Ammon's horn (tissue), 1 donor: Measurements from ENCODE around the gene C10orf105.
A peak's percentile ranks its signal among the peaks of the same experiment; 100 is the strongest.

Source experiments
- DNase-seq: peaks from one replicate; pipeline ENCODE4 v3.0.0-alpha.2; 2016; ENCODE audit warnings: low spot score

C10orf105 gene

GRCh38 chr10:71751515-71752224, 32.1 kb upstream of the C10orf105 start:
- DNase-seq = no peak

GRCh38 chr10:71750986-71751385, 31.4 kb upstream of the C10orf105 start:
- DNase-seq = no peak

- DNase-seq = no peak
Measured at GRCh38 chr10:71750124-71750841, 30.7 kb upstream of the C10orf105 start.

GRCh38 chr10:71749396-71749795, 29.8 kb upstream of the C10orf105 start:
- no peak for DNase-seq

GRCh38 chr10:71748671-71749191, 29.2 kb upstream of the C10orf105 start:
- DNase-seq = peak; percentile 83

- DNase-seq = no peak
Measured at GRCh38 chr10:71747551-71748523, 28.3 kb upstream of the C10orf105 start.

GRCh38 chr10:71747039-71747531, 27.5 kb upstream of the C10orf105 start:
- DNase-seq = no peak

GRCh38 chr10:71746344-71747037, 26.9 kb upstream of the C10orf105 start:
- no peak for DNase-seq

GRCh38 chr10:71745664-71746250, 26.2 kb upstream of the C10orf105 start:
- no peak for DNase-seq

- DNase-seq = no peak
Measured at GRCh38 chr10:71744897-71745663, 25.5 kb upstream of the C10orf105 start.

GRCh38 chr10:71743866-71744265, 24.3 kb upstream of the C10orf105 start:
- no peak for DNase-seq

GRCh38 chr10:71743089-71743838, 23.7 kb upstream of the C10orf105 start:
- no peak for DNase-seq

GRCh38 chr10:71742301-71743088, 22.9 kb upstream of the C10orf105 start:
- no peak for DNase-seq

GRCh38 chr10:71741671-71742070, 22.1 kb upstream of the C10orf105 start:
- DNase-seq = no peak

- DNase-seq = no peak
Measured at GRCh38 chr10:71741029-71741428, 21.5 kb upstream of the C10orf105 start.

- DNase-seq = peak; percentile 52
Measured at GRCh38 chr10:71740069-71740653, 20.6 kb upstream of the C10orf105 start.

GRCh38 chr10:71739358-71739900, 19.9 kb upstream of the C10orf105 start:
- DNase-seq = no peak

GRCh38 chr10:71737834-71738197, 18.2 kb upstream of the C10orf105 start:
- DNase-seq = no peak
